Keratinocyte (primary cell): ENCODE measurements around the gene ZNF638.

Experiments used
- CTCF ChIP-seq, 3 experiments: IDR thresholded peaks in 1 of 3; conservative IDR thresholded peaks in 1 of 3; optimal IDR thresholded peaks in 1 of 3; 2 replicates in 2 of 3; 3 replicates in 1 of 3; pipeline versions ENCODE3 to v1.5.1; 2011; ENCODE audit warnings: low read length in 3 of 3, mild to moderate bottlenecking in 3 of 3, moderate library complexity in 2 of 3, control low read depth in 1 of 3, inconsistent platforms in 1 of 3; ENCODE audit not compliant: insufficient read depth in 2 of 3; ENCODE audit errors: extremely low read depth in 1 of 3
- EZH2 ChIP-seq: IDR thresholded peaks from one replicate; pipeline ENCODE4 v1.6.1; 2012; ENCODE audit warnings: inconsistent platforms, mild to moderate bottlenecking, low read length, moderate library complexity

- TF ChIP-seq CTCF (optimal IDR thresholded peaks at IDR 0.05 in 1 of 3, IDR thresholded peaks at IDR 0.05 in 1 of 3, conservative IDR thresholded peaks at IDR 0.05 in 1 of 3; ENCODE audit: extremely low read depth in 1 of 3, insufficient read depth in 2 of 3, low read length in 3 of 3) (no peak), EZH2 (no peak)
Observed at GRCh38 chr2:71410696-71411095, 79.1 kb downstream of the ZNF638 start.
